H9 (cell line): ENCODE measurements around the gene FICD. TPM values are rescaled to one million over a fixed set of nuclear protein-coding genes. Genes with fewer than 3 reads are reported as not detected.
A peak's percentile ranks its signal among the peaks of the same experiment; 100 is the strongest.

Source experiments
- DNase-seq: peaks from one replicate; pipeline ENCODE4 v3.0.0-alpha.2; 2017
- H2AFZ ChIP-seq: one replicate; pipeline ENCODE4 v1.6.1; 2013; ENCODE audit warnings: mild to moderate bottlenecking, low read length, control low read depth, moderate library complexity
- H2AK5ac ChIP-seq: 2 replicates; pipeline ENCODE4 v1.6.1; 2013; ENCODE audit warnings: low read length, control low read depth, mixed read lengths; ENCODE audit not compliant: insufficient read length
- H2BK120ac ChIP-seq: one replicate; pipeline ENCODE4 v1.6.1; 2013; ENCODE audit warnings: low read depth, mild to moderate bottlenecking, low read length, control low read depth, inconsistent platforms; ENCODE audit not compliant: poor library complexity, severe bottlenecking
- H2BK12ac ChIP-seq: 2 replicates; pipeline ENCODE4 v1.6.1; 2013; ENCODE audit warnings: low read length, control low read depth, mixed read lengths, low read depth; ENCODE audit not compliant: insufficient read length
- H2BK15ac ChIP-seq: 2 replicates; pipeline ENCODE4 v1.6.1; 2013; ENCODE audit warnings: low read depth, low read length, control low read depth
- H2BK20ac ChIP-seq: one replicate; pipeline ENCODE4 v1.6.1; 2013; ENCODE audit warnings: low read depth, mild to moderate bottlenecking, low read length, control low read depth, inconsistent platforms; ENCODE audit not compliant: poor library complexity, severe bottlenecking
- H2BK5ac ChIP-seq: 2 replicates; pipeline ENCODE4 v1.6.1; 2013; ENCODE audit warnings: low read length, control low read depth, mixed read lengths; ENCODE audit not compliant: insufficient read length
- H3K14ac ChIP-seq: 2 replicates; pipeline ENCODE4 v1.6.1; 2013; ENCODE audit warnings: low read length, control low read depth; ENCODE audit not compliant: insufficient read depth
- H3K18ac ChIP-seq: 2 replicates; pipeline ENCODE4 v1.6.1; 2013; ENCODE audit warnings: low read depth, mild to moderate bottlenecking, mixed read lengths, low read length, control low read depth; ENCODE audit not compliant: insufficient read length
- H3K23ac ChIP-seq: 2 replicates; pipeline ENCODE4 v1.6.1; 2013; ENCODE audit warnings: low read length, control low read depth, mixed read lengths, low read depth; ENCODE audit not compliant: insufficient read length
- H3K23me2 ChIP-seq: 2 replicates; pipeline ENCODE4 v1.6.1; 2013; ENCODE audit warnings: low read depth, mild to moderate bottlenecking, mixed read lengths, low read length, control low read depth; ENCODE audit not compliant: insufficient read length, poor library complexity, severe bottlenecking
- H3K27ac ChIP-seq: 2 replicates; pipeline ENCODE4 v1.5.1; 2013; ENCODE audit warnings: low read length, control low read depth, mixed read lengths, low read depth; ENCODE audit not compliant: insufficient read length
- H3K27me3 ChIP-seq: 2 replicates; pipeline ENCODE4 v1.6.1; 2013; ENCODE audit warnings: low read length, control low read depth, inconsistent platforms; ENCODE audit not compliant: insufficient read depth
- H3K4ac ChIP-seq: 2 replicates; pipeline ENCODE4 v1.6.1; 2013; ENCODE audit warnings: low read depth, mild to moderate bottlenecking, control low read depth, inconsistent platforms, low read length, moderate library complexity
- H3K4me1 ChIP-seq: 2 replicates; pipeline ENCODE4 v1.6.1; 2013; ENCODE audit warnings: low read length, control low read depth, inconsistent platforms; ENCODE audit not compliant: insufficient read depth
- H3K4me2 ChIP-seq: 2 replicates; pipeline ENCODE4 v1.6.1; 2013; ENCODE audit warnings: low read length, control low read depth, mixed read lengths; ENCODE audit not compliant: insufficient read length, insufficient read depth
- H3K56ac ChIP-seq: 2 replicates; pipeline ENCODE4 v1.6.1; 2013; ENCODE audit warnings: low read depth, mild to moderate bottlenecking, mixed read lengths, low read length, control low read depth; ENCODE audit not compliant: insufficient read length
- H3K79me1 ChIP-seq: 2 replicates; pipeline ENCODE4 v1.6.1; 2013; ENCODE audit warnings: low read depth, mild to moderate bottlenecking, moderate library complexity, low read length, control low read depth, inconsistent platforms; ENCODE audit not compliant: insufficient read depth, poor library complexity, severe bottlenecking
- H3K79me2 ChIP-seq: 2 replicates; pipeline ENCODE4 v1.6.1; 2013; ENCODE audit warnings: low read length, control low read depth, inconsistent platforms; ENCODE audit not compliant: insufficient read depth
- H3K9ac ChIP-seq: 2 replicates; pipeline ENCODE4 v1.6.1; 2013; ENCODE audit warnings: low read length, control low read depth, mixed read lengths; ENCODE audit not compliant: insufficient read length; ENCODE audit errors: extremely low read depth
- H3K9me3 ChIP-seq: one replicate; pipeline ENCODE4 v1.6.1; 2013; ENCODE audit warnings: low read depth, low read length, inconsistent platforms; ENCODE audit not compliant: control insufficient read depth
- H3T11ph ChIP-seq: one replicate; pipeline ENCODE4 v1.6.1; 2013; ENCODE audit warnings: mild to moderate bottlenecking, low read length, control low read depth, inconsistent platforms
- H4K20me1 ChIP-seq: one replicate; pipeline ENCODE4 v1.6.1; 2013; ENCODE audit not compliant: control insufficient read depth, insufficient read length, insufficient read depth
- H4K5ac ChIP-seq: 2 replicates; pipeline ENCODE4 v1.6.1; 2013; ENCODE audit warnings: low read depth, mild to moderate bottlenecking, mixed read lengths, low read length, control low read depth; ENCODE audit not compliant: insufficient read length
- H4K8ac ChIP-seq: replicated peaks from 2 replicates; pipeline ENCODE4 v1.6.1; 2013; ENCODE audit warnings: low read length, control low read depth, mixed read lengths, low read depth; ENCODE audit not compliant: insufficient read length
- H4K91ac ChIP-seq: 2 replicates; pipeline ENCODE4 v1.6.1; 2013; ENCODE audit warnings: low read depth, mild to moderate bottlenecking, moderate library complexity, mixed read lengths, low read length, control low read depth; ENCODE audit not compliant: insufficient read length
- H3K27ac Mint-ChIP-seq, 3 experiments: 2 replicates in 2 of 3; 3 replicates in 1 of 3; pipeline ENCODE4 v1.8.0; 2020 to 2021; ENCODE audit warnings: mixed read lengths in 3 of 3, mild to moderate bottlenecking in 1 of 3, moderate library complexity in 1 of 3
- H3K27me3 Mint-ChIP-seq: 2 replicates; pipeline ENCODE4 v1.8.0; 2021; ENCODE audit warnings: low read depth, mild to moderate bottlenecking, moderate library complexity, mixed read lengths
- H3K36me3 Mint-ChIP-seq, 3 experiments: 2 replicates in 2 of 3; 3 replicates in 1 of 3; pipeline ENCODE4 v1.8.0; 2020 to 2021; ENCODE audit warnings: low read depth in 3 of 3, mixed read lengths in 3 of 3; ENCODE audit not compliant: insufficient read depth in 1 of 3
- H3K4me1 Mint-ChIP-seq, 2 experiments: 2 replicates each; pipeline ENCODE4 v1.8.0; 2020; ENCODE audit warnings: mixed read lengths in 2 of 2
- H3K4me3 Mint-ChIP-seq, 2 experiments: 2 replicates in 1 of 2; 3 replicates in 1 of 2; pipeline ENCODE4 v1.8.0; 2020 to 2021; ENCODE audit warnings: mild to moderate bottlenecking in 2 of 2, mixed read lengths in 2 of 2, moderate library complexity in 1 of 2
- H3K9me3 Mint-ChIP-seq, 2 experiments: 2 replicates in 1 of 2; 3 replicates in 1 of 2; pipeline ENCODE4 v1.8.0; 2020; ENCODE audit warnings: mild to moderate bottlenecking in 2 of 2, mixed read lengths in 2 of 2, moderate library complexity in 1 of 2
- CTCF ChIP-seq: fragments of 200-600 bp; sonication (generic); conservative IDR thresholded peaks from 3 replicates; pipeline ENCODE4 v1.8.0; 2021; ENCODE audit warnings: antibody characterized with exemption, mild to moderate bottlenecking
- WGBS: extraction: QIAGEN DNeasy Blood & Tissue Kit; methylation state at CpG from one replicate; pipeline ENCODE4 v1.1.7; 2013; ENCODE audit warnings: missing lambda C conversion rate, low lambda C conversion rate, mixed read lengths; ENCODE audit not compliant: insufficient read length; ENCODE audit errors: extremely low coverage; 5-methylcytosine and 5-hydroxymethylcytosine counted together
- total RNA-seq: library from RNA; stranded (reverse); gene quantifications from 2 replicates; pipeline ENCODE4 v1.2.1, GENCODE V29; 2021

Gene FICD
- total RNA-seq, 1 experiment from 2014 or later: 5.1 TPM

GRCh38 chr12:108563136-108563803 lies 48.2 kb downstream of the FICD start:
- peak overlapping the region; percentile 96 for H3K4me2 ChIP-seq
- Mint-ChIP-seq H3K4me1 (peaks cover 22 to 23% of the 10 kb centered on the region in 2 experiments), H3K36me3 (peaks cover 13 to 59% (median 59%) of the 10 kb centered on the region in 3 experiments; a peak in 6 of 7 replicates), H3K4me3 (peak overlapping the region; percentile 100), H3K9me3 (peaks cover 0 to 3% of the 10 kb centered on the region in 2 experiments; a peak in 2 of 5 replicates), H3K27ac (peak overlapping the region; percentile 87 to 98 (median 95); a peak in 6 of 7 replicates), H3K27me3 (no peaks in the 10 kb centered on the region)
- no peak overlapping the region for H4K8ac ChIP-seq
- H2BK20ac ChIP-seq: no peak overlapping the region
- no peaks in the 10 kb centered on the region for H4K20me1 ChIP-seq
- peak; percentile 90 for TF ChIP-seq CTCF
- no peak overlapping the region for H3T11ph ChIP-seq
- H2BK15ac ChIP-seq: no peak overlapping the region
- no peak overlapping the region for H2AFZ ChIP-seq
- H3K27ac ChIP-seq: no peak overlapping the region
- peaks cover 24% of the 10 kb centered on the region for H3K79me2 ChIP-seq
- no peak overlapping the region for H2BK120ac ChIP-seq
- H2AK5ac ChIP-seq: no peak overlapping the region
- H3K23ac ChIP-seq: no peak overlapping the region
- H3K18ac ChIP-seq: no peak overlapping the region
- H2BK12ac ChIP-seq: no peak overlapping the region
- H3K4me1 ChIP-seq: peaks cover 2% of the 10 kb centered on the region; the same call in 1 of the 2 replicates
- H3K56ac ChIP-seq: no peak overlapping the region
- H3K9me3 ChIP-seq: no peaks in the 10 kb centered on the region
- peak; percentile 87 for DNase-seq
- peaks cover 18% of the 10 kb centered on the region for H3K23me2 ChIP-seq
- H3K79me1 ChIP-seq: no peaks in the 10 kb centered on the region
- H3K9ac ChIP-seq: peak overlapping the region; percentile 69
- H3K14ac ChIP-seq: no peak overlapping the region
- H3K27me3 ChIP-seq: no peaks in the 10 kb centered on the region
- WGBS: no CpG with 5 or more reads among the region's 14 CpGs
- H4K5ac ChIP-seq: no peak overlapping the region
- H3K4ac ChIP-seq: no peak overlapping the region
- H2BK5ac ChIP-seq: no peak overlapping the region
- no peak overlapping the region for H4K91ac ChIP-seq
